A549 (cell line): ENCODE data around the gene TTC8. TPM values are rescaled to one million over a fixed set of nuclear protein-coding genes. Genes with fewer than 3 reads are reported as not detected.

Experiments used
- ATAC-seq, 2 experiments: fragments of 200-7000 bp in 1 of 2; fragments of >200 bp in 1 of 2; cut with Nextera tagmentation in 1 of 2; cut with Tn5 transposase in 1 of 2; 3 replicates each; pipeline versions ENCODE4 v1.8.0 to v1.9.1; 2018 to 2020; ENCODE audit warnings: mild to moderate bottlenecking in 1 of 2, moderate library complexity in 1 of 2
- CTCF ChIA-PET: fragments of 300-600 bp; sonication (Branson Sonifier 250); formaldehyde crosslinking; extraction: SDS; loops from one replicate; lab custom pipeline; 2021; ENCODE audit warnings: antibody characterized with exemption, inconsistent platforms; lab: Yijun Ruan, JAX
- POLR2A ChIA-PET: fragments of 350-600 bp; formaldehyde crosslinking; extraction: SDS; loops from one replicate; lab custom pipeline; 2021; ENCODE audit warnings: antibody characterized with exemption, inconsistent platforms; lab: Yijun Ruan, JAX
- DNase-seq, 2 experiments: peaks; one replicate each; pipeline versions ENCODE4 v3.0.0 to v3.0.0-alpha.2; 2011 to 2016; ENCODE audit warnings: low read depth in 1 of 2, low spot score in 1 of 2
- FAIRE-seq: peaks from 2 replicates; lab custom pipeline; 2011; peaks lifted over from hg19 to GRCh38; lab: Jason Lieb, UNC
- H3K27ac ChIP-seq, 2 experiments: fragments of >200 bp; sonication (Bioruptor Twin); formaldehyde crosslinking; 3 replicates each; pipeline ENCODE4 v1.5.1; 2016 to 2017
- H3K4me1 ChIP-seq: fragments of >200 bp; sonication (Bioruptor Twin); formaldehyde crosslinking; 3 replicates; pipeline ENCODE4 v1.6.1; 2016
- H3K4me2 ChIP-seq: fragments of >200 bp; sonication (Bioruptor Twin); formaldehyde crosslinking; 3 replicates; pipeline ENCODE4 v1.6.1; 2016
- H3K4me3 ChIP-seq: fragments of >200 bp; sonication (Bioruptor Twin); formaldehyde crosslinking; 3 replicates; pipeline ENCODE4 v1.5.1; 2016
- H3K9me3 ChIP-seq: fragments of >200 bp; sonication (Bioruptor Twin); formaldehyde crosslinking; 3 replicates; pipeline ENCODE4 v1.6.1; 2016
- CBX2 ChIP-seq: fragments of 200-600 bp; sonication (generic); IDR thresholded peaks from 2 replicates; pipeline ENCODE4 v1.6.1; 2016; ENCODE audit warnings: low read depth, mild to moderate bottlenecking, borderline replicate concordance
- CBX8 ChIP-seq: fragments of 200-600 bp; sonication (generic); IDR thresholded peaks from 2 replicates; pipeline ENCODE4 v1.6.1; 2016
- CHD4 ChIP-seq: fragments of 200-600 bp; sonication (generic); IDR thresholded peaks from 2 replicates; pipeline ENCODE4 v1.6.1; 2016; ENCODE audit warnings: antibody characterized with exemption, mild to moderate bottlenecking, borderline replicate concordance
- EHMT2 ChIP-seq: fragments of 200-600 bp; sonication (generic); IDR thresholded peaks from 2 replicates; pipeline ENCODE4 v1.6.1; 2016; ENCODE audit warnings: antibody characterized with exemption, low read depth, mild to moderate bottlenecking, moderate library complexity
- EP300 ChIP-seq, 2 experiments: fragments of >200 bp; sonication (Bioruptor Twin); formaldehyde crosslinking; IDR thresholded peaks; 2 replicates in 1 of 2; 3 replicates in 1 of 2; pipeline ENCODE4 v1.6.1; 2016 to 2017
- FOXS1 ChIP-seq: fragments of 250-450 bp; sonication (Bioruptor Pico); IDR thresholded peaks from 2 replicates; pipeline ENCODE4 v1.5.0; 2020; ENCODE audit warnings: mild to moderate bottlenecking, moderate library complexity
- HDAC2 ChIP-seq: fragments of 200-600 bp; sonication (generic); IDR thresholded peaks from 2 replicates; pipeline ENCODE4 v1.6.1; 2016
- HEYL ChIP-seq: fragments of 250-450 bp; sonication (Bioruptor Pico); IDR thresholded peaks from 2 replicates; pipeline ENCODE4 v1.8.0; 2021; ENCODE audit warnings: mild to moderate bottlenecking, moderate library complexity
- JUN ChIP-seq, 2 experiments: fragments of >200 bp; sonication (Bioruptor Twin); formaldehyde crosslinking; IDR thresholded peaks; 2 replicates in 1 of 2; 3 replicates in 1 of 2; pipeline ENCODE4 v1.6.1; 2016 to 2017
- MAFK ChIP-seq: fragments of 450-650 bp; IDR thresholded peaks from 2 replicates; pipeline ENCODE4 v1.6.1; 2014; ENCODE audit not compliant: partially characterized antibody
- MAZ ChIP-seq: fragments of 150-350 bp; IDR thresholded peaks from 2 replicates; pipeline ENCODE4 v1.6.1; 2014; ENCODE audit warnings: antibody characterized with exemption, low read depth, low read length, borderline replicate concordance
- MYC ChIP-seq: IDR thresholded peaks from 2 replicates; pipeline ENCODE4 v1.6.1; 2012; ENCODE audit warnings: mild to moderate bottlenecking, inconsistent platforms, low read length, improper control_type of control experiment, borderline replicate concordance
- NPAS2 ChIP-seq: fragments of 250-450 bp; sonication (Bioruptor Pico); IDR thresholded peaks from 2 replicates; pipeline ENCODE4 v1.8.0; 2022; ENCODE audit warnings: mild to moderate bottlenecking, moderate library complexity, borderline replicate concordance
- PBX3 ChIP-seq: IDR thresholded peaks from 2 replicates; pipeline ENCODE4 v1.6.1; 2012
- POLR2A ChIP-seq: IDR thresholded peaks from 2 replicates; pipeline ENCODE4 v1.6.1; 2012; ENCODE audit warnings: mild to moderate bottlenecking, low read length
- RCOR1 ChIP-seq: fragments of 150-350 bp; IDR thresholded peaks from 2 replicates; pipeline ENCODE4 v1.6.1; 2014; ENCODE audit warnings: antibody characterized with exemption, low read length, low read depth
- TP53 ChIP-seq: fragments of 250-450 bp; sonication (Bioruptor Pico); IDR thresholded peaks from 2 replicates; pipeline ENCODE4 v1.5.0; 2021; ENCODE audit warnings: mild to moderate bottlenecking, moderate library complexity
- ZSCAN20 ChIP-seq: fragments of 250-450 bp; sonication (Bioruptor Pico); IDR thresholded peaks from 2 replicates; pipeline ENCODE4 v1.8.0; 2022; ENCODE audit warnings: mild to moderate bottlenecking, moderate library complexity
- WGBS: methylation state at CpG from one replicate; pipeline ENCODE4 v1.1.6; 2017; ENCODE audit errors: missing lambda C conversion rate; 5-methylcytosine and 5-hydroxymethylcytosine counted together
- polyA plus RNA-seq, 4 experiments: library from polyadenylated mRNA; depleted of rRNA in 3 of 4; stranded (reverse); fragments of >200 nt; fragmentation: RNase III in 1 of 4; extraction: RNeasy Plus Mini Kit Qiagen cat#74134 plus additional on column Dnase treatment in 1 of 4; gene quantifications; 2 replicates in 3 of 4; 3 replicates in 1 of 4; pipeline ENCODE4 v1.2.3, GENCODE V29; 2011 to 2017
- TF ChIP-seq, protein P1 (sequence below): fragments of >200 bp; sonication (Bioruptor Twin); formaldehyde crosslinking; IDR thresholded peaks from 3 replicates; pipeline ENCODE4 v1.5.1; 2016
- TF ChIP-seq, protein P2 (sequence below): fragments of 250-450 bp; sonication (Bioruptor Pico); IDR thresholded peaks from 2 replicates; pipeline ENCODE4 v1.5.0; 2021; ENCODE audit warnings: mild to moderate bottlenecking, moderate library complexity, borderline replicate concordance

Gene TTC8
- polyA plus RNA-seq, 2 of the 4 experiments (the other 2 are of a cell fraction) = 36.6 to 56.8 TPM

DNA sequence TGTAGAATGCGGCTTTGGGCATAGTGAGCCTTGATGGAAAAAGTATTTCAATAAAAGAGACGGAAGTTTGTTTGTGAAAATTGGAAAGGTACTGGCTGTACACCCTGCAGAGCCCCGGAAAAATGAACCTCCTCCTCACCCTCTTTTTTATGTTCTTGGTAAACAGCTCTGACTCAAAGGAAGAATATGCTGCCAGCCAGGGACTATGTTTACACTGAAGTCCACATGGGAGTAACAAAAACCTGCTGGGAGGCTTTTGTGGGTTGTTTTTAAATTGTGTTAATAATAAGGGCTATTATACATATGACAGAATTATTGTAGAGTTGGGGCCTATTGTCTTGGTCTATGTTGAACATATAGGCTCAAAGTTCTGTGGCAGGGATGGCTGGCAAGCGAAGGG lies 70.7 kb downstream of the TTC8 start (continued):
- no peak for TF ChIP-seq CBX2

GRCh38 chr14:88901189-88901588 lies 76.7 kb downstream of the TTC8 start:
- Histone ChIP-seq H3K9me3 (no peaks in the 10 kb centered on the region), H3K27ac (no peak overlapping the region), H3K4me3 (no peak overlapping the region), H3K4me1 (no peaks in the 10 kb centered on the region), H3K4me2 (no peak overlapping the region)
- no peak for DNase-seq
- no peak for TF ChIP-seq CHD4
- TF ChIP-seq ZSCAN20 (CRISPR knock-in tag) = no peak
- no peak for TF ChIP-seq PBX3
- TF ChIP-seq HDAC2 = no peak
- TF ChIP-seq, protein P1, sequence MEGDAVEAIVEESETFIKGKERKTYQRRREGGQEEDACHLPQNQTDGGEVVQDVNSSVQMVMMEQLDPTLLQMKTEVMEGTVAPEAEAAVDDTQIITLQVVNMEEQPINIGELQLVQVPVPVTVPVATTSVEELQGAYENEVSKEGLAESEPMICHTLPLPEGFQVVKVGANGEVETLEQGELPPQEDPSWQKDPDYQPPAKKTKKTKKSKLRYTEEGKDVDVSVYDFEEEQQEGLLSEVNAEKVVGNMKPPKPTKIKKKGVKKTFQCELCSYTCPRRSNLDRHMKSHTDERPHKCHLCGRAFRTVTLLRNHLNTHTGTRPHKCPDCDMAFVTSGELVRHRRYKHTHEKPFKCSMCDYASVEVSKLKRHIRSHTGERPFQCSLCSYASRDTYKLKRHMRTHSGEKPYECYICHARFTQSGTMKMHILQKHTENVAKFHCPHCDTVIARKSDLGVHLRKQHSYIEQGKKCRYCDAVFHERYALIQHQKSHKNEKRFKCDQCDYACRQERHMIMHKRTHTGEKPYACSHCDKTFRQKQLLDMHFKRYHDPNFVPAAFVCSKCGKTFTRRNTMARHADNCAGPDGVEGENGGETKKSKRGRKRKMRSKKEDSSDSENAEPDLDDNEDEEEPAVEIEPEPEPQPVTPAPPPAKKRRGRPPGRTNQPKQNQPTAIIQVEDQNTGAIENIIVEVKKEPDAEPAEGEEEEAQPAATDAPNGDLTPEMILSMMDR = no peak
- no peak for TF ChIP-seq MAZ
- TF ChIP-seq HEYL (CRISPR knock-in tag) = no peak
- TF ChIP-seq RCOR1 = no peak
- no peak for TF ChIP-seq MYC
- TF ChIP-seq, protein P2, sequence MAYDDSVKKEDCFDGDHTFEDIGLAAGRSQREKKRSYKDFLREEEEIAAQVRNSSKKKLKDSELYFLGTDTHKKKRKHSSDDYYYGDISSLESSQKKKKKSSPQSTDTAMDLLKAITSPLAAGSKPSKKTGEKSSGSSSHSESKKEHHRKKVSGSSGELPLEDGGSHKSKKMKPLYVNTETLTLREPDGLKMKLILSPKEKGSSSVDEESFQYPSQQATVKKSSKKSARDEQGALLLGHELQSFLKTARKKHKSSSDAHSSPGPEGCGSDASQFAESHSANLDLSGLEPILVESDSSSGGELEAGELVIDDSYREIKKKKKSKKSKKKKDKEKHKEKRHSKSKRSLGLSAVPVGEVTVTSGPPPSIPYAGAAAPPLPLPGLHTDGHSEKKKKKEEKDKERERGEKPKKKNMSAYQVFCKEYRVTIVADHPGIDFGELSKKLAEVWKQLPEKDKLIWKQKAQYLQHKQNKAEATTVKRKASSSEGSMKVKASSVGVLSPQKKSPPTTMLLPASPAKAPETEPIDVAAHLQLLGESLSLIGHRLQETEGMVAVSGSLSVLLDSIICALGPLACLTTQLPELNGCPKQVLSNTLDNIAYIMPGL (CRISPR knock-in tag) = no peak
- TF ChIP-seq EHMT2 = no peak
- POLR2A ChIA-PET = no interaction called here
- WGBS = 66% methylated on average over 4 of the region's 4 CpGs
- no peak for FAIRE-seq
- ATAC-seq = no peak; a peak in 1 of 6 replicates
- CTCF ChIA-PET = no interaction called here

DNA sequence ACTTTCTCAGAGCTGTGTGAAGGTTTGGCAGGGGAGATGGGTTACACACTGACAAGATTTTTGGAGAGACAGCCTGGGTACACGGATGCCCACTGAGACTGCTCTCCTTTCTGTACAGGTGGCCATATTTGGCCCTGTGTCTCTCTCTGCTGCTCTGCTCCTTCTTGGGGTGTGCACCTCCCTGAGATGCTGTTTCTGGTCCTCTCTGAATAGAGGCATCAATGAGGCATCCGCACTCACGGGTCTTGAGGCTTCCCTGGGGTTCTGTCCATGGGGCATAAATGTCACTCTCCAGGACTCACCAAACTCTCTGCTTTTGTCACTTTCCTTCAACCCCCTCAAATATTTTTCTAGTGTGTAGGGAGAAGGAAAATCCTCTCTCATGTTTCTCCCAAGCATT lies 77.5 kb downstream of the TTC8 start:
- ATAC-seq = no peak
- WGBS = 33% methylated on average over 3 of the region's 3 CpGs
- Histone ChIP-seq H3K4me2 (no peak overlapping the region), H3K27ac (no peak overlapping the region), H3K9me3 (no peaks in the 10 kb centered on the region)
- no peak for FAIRE-seq
- POLR2A ChIA-PET = no interaction called here
- TF ChIP-seq, protein P1 = no peak
- TF ChIP-seq POLR2A (no peak), ZSCAN20 (CRISPR knock-in tag) (no peak), CBX8 (no peak), EP300 (IDR thresholded peaks at IDR 0.05) (no peak), FOXS1 (CRISPR knock-in tag) (no peak), MAZ (no peak), NPAS2 (CRISPR knock-in tag) (no peak), PBX3 (no peak), TP53 (CRISPR knock-in tag) (no peak), MAFK (no peak), JUN (IDR thresholded peaks at IDR 0.05) (no peak)
- TF ChIP-seq, all 56 proteins: peak for 0
- Histone ChIP-seq H3K4me1 (no peaks in the 10 kb centered on the region), H3K4me3 (no peak overlapping the region)
- CTCF ChIA-PET = no interaction called here
- no peak for DNase-seq
